ENCODE data around the gene ATXN7L1. TPM values are rescaled to one million over a fixed set of nuclear protein-coding genes. Genes with fewer than 3 reads are reported as not detected.
"Not testable (repeated sequence)": the region's sequence is repeated elsewhere in the genome, so short reads cannot be mapped to it uniquely, and the experiment has no call there.

Gene ATXN7L1
- total RNA-seq, 4 donors from 2014 or later: 8.0 to 14.1 (median 10.6) TPM

DNA sequence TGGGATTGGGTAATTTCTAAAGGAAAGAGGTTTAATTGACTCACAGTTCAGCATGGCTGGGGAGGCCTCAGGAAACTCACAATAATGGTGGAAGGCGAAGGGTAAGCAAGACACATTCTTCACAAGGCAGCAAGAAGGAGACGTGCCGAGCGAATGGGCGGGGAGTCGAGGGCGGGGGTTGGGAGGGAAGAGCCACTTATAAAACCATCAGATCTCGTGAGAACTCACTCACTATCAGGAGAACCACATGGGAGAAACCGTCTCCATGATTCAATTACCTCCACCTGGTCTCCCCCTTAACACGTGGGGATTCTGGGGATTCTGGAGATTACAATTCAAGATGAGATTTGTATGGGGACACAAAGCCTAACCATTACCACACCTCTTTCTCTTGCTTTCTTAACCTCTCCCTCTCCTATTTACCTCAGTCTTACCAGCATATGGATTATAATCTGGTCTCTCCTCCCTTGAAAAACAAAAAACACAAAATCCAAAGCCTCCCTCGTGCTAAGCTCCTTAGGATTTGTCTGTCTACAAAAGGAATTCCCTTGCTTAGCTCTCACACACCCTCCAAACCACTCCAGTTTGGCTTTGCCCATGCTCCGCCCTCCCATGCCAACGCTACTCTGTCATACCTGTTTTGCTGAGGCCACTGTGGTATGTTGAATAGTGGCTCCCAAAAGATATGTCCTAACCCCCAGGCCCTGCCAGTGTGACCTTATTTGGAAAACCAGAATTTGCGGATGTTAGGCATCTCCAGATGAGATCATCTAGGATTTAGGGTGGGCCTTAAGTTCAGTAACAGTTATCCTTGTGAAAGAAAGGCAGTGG, 275.5 kb downstream of the ATXN7L1 start:
- Histone ChIP-seq H3K27ac (no peak overlapping the region), H3K27me3 (peaks cover 0 to 7% (median 0%) of the 10 kb centered on the region in 4 donors), H3K36me3 (no peaks in the 10 kb centered on the region), H3K9me3 (no peaks in the 10 kb centered on the region), H3K4me3 (no peak overlapping the region), H3K4me1 (no peaks in the 10 kb centered on the region)
- DNase-seq: no peak
- 63 to 67% methylated on average over 14 of the region's 14 CpGs for WGBS, 2 donors
- no peak for TF ChIP-seq CTCF (IDR thresholded peaks at IDR 0.05)
- no peak for TF ChIP-seq POLR2A (IDR thresholded peaks at IDR 0.05)
- intact Hi-C loops (cut with DNase I): no loop called here

DNA sequence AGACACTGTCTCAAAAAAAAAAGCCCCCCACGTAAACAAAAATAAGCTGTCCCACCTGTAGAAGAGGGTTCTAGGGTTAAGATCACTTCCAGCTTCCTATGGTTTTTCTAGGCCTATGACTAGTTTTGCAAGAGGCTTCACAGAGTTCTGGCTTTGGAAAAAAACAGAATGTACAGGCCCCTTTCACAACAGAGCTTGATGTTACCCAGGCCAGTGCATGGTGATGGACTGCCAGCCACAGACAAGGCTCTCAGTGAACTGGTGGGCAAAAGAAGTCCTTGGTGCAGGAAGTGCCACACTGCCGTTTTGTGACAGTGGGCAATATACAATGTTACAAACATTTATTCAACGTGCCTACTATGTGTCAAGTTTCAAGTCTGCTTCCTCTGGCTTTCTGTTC, 276.8 kb downstream of the ATXN7L1 start:
- H3K27ac ChIP-seq: no peak overlapping the region
- H3K4me1 ChIP-seq: no peaks in the 10 kb centered on the region
- H3K9me3 ChIP-seq: no peaks in the 10 kb centered on the region
- TF ChIP-seq CTCF (IDR thresholded peaks at IDR 0.05) (no peak), POLR2A (IDR thresholded peaks at IDR 0.05) (no peak)
- no peak for DNase-seq
- no peaks in the 10 kb centered on the region for H3K36me3 ChIP-seq
- WGBS, 2 donors: 68 to 74% methylated on average over 3 of the region's 3 CpGs
- peaks cover 0 to 7% (median 0%) of the 10 kb centered on the region in 4 donors for H3K27me3 ChIP-seq
- H3K4me3 ChIP-seq: no peak overlapping the region
- intact Hi-C loops (cut with DNase I): no loop called here

DNA sequence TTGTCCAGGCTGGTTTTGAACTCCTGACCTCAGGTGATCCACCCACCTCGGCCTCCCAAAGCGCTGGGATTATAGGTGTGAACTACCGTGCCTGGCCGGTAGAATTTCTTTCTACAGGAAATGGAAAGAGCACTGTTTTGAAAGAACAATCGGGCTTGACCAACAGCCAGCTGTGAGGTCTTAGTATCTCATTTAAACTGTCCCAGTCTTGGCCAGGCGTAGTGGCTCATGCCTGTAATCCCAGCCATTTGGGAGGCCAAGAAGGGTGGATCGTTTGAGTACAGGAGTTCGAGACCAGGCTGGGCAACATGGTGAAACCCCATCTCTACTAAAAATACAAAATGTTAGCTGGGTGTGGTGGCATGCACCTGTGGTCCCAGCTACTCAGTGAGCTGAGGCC, 277.3 kb downstream of the ATXN7L1 start:
- intact Hi-C loops (cut with DNase I): not testable (repeated sequence)

DNA sequence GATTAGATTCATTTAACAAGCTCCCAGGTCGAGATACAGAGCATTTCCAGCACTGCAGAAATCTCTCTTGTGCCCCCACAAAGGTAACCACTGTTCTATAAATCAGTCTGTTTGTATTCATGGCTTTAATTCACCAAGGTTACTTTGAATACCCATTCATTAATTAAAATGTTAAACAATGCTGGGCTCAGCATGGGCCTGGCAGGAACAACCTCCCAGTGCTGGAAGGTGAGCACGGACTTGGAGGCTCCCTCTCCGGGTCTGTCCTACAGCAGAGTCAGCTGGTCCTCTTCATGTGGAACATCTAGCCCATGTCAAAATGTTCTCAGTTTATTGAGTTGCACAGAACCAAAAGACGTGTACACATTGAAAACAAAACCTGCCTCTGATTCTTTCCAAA, 279.5 kb downstream of the ATXN7L1 start:
- TF ChIP-seq CTCF (IDR thresholded peaks at IDR 0.05) (no peak), POLR2A (IDR thresholded peaks at IDR 0.05) (no peak)
- 36 to 49% methylated on average over 4 of the region's 4 CpGs for WGBS, 2 donors
- intact Hi-C loops (cut with DNase I): no loop called here
- no peaks in the 10 kb centered on the region for H3K36me3 ChIP-seq
- H3K4me1 ChIP-seq: no peaks in the 10 kb centered on the region
- no peak overlapping the region for H3K4me3 ChIP-seq
- H3K27me3 ChIP-seq: peaks cover 0 to 7% (median 0%) of the 10 kb centered on the region in 4 donors
- DNase-seq: no peak
- H3K27ac ChIP-seq: no peak overlapping the region
- H3K9me3 ChIP-seq: no peaks in the 10 kb centered on the region

More for the DNA sequence above, 277.3 kb downstream of the ATXN7L1 start:
- WGBS, 2 donors: 71 to 79% methylated on average over 6 of the region's 8 CpGs
- not testable (repeated sequence) for H3K9me3 ChIP-seq, H3K4me1 ChIP-seq, H3K4me3 ChIP-seq, H3K36me3 ChIP-seq, H3K27me3 ChIP-seq, DNase-seq, H3K27ac ChIP-seq

GRCh38 chr7:105594034-105594433, 282.4 kb downstream of the ATXN7L1 start:
- WGBS, 2 donors: 19 to 61% methylated on average over 2 to 3 of the region's 3 CpGs
- DNase-seq: no peak
- Histone ChIP-seq H3K27ac (no peak overlapping the region), H3K27me3 (peaks cover 0 to 7% (median 0%) of the 10 kb centered on the region in 4 donors), H3K36me3 (no peaks in the 10 kb centered on the region), H3K4me3 (no peak overlapping the region), H3K4me1 (no peaks in the 10 kb centered on the region), H3K9me3 (no peaks in the 10 kb centered on the region)
- intact Hi-C loops (cut with DNase I): no loop called here
- no peak for TF ChIP-seq POLR2A (IDR thresholded peaks at IDR 0.05)
- no peak for TF ChIP-seq CTCF (IDR thresholded peaks at IDR 0.05)

Measured in esophagus squamous epithelium (tissue), 5 donors.